Mammary epithelial cell (primary cell): Measurements from ENCODE around the gene FES.

ENCODE experiments used
- CTCF ChIP-seq, 2 donors: IDR thresholded peaks in 1 of 2; conservative IDR thresholded peaks in 1 of 2; 2 replicates each; pipeline ENCODE4 v1.5.1; 2011 to 2012; ENCODE audit warnings: inconsistent platforms in 2 of 2, low read length in 2 of 2, mild to moderate bottlenecking in 2 of 2, control low read depth in 1 of 2, low read depth in 1 of 2; ENCODE audit not compliant: insufficient read depth in 1 of 2; ENCODE audit errors: extremely low read depth in 1 of 2
- EZH2 ChIP-seq: IDR thresholded peaks from 2 replicates; pipeline ENCODE4 v1.6.1; 2012; ENCODE audit warnings: low read length, inconsistent platforms, borderline replicate concordance

DNA sequence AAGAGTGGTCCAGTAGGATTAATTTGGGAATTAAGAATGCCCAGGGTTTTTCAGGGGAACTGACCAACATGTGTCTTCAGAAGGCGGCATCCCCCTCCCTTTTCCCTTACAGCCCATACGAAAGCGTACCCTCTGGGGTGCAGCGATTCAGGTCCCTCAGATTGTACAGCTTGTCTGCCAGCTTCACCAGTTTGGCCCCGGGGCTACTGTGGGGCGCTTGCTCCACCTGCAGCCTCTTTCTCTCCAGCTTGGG, 47.2 kb downstream of the FES start:
- TF ChIP-seq CTCF (conservative IDR thresholded peaks at IDR 0.05 in 1 of 2, IDR thresholded peaks at IDR 0.05 in 1 of 2; ENCODE audit: extremely low read depth in 1 of 2, insufficient read depth in 1 of 2, low read depth in 1 of 2, low read length in 2 of 2) (no peak), EZH2 (no peak)
